GDM1 (cell line): ENCODE data around the gene KIF13A.
A peak's percentile ranks its signal among the peaks of the same experiment; 100 is the strongest.
"Not testable (repeated sequence)": the region's sequence is repeated elsewhere in the genome, so short reads cannot be mapped to it uniquely, and the experiment has no call there.

ENCODE experiments used
- DNase-seq: peaks from one replicate; lab custom pipeline; 2025; lab: John Stamatoyannopoulos, UW

The KIF13A gene

GRCh38 chr6:17871189-17871519, 116.3 kb downstream of the KIF13A start:
- DNase-seq, result no peak

GRCh38 chr6:17870300-17871188, 116.9 kb downstream of the KIF13A start:
- DNase-seq, result no peak

GRCh38 chr6:17869753-17870050, 117.7 kb downstream of the KIF13A start:
- DNase-seq, result peak; percentile 14

- DNase-seq, result no peak
These were observed 118.3 kb downstream of the KIF13A start for GRCh38 chr6:17869010-17869752.

GRCh38 chr6:17867880-17868279, 119.6 kb downstream of the KIF13A start:
- DNase-seq, result no peak

GRCh38 chr6:17866876-17867444, 120.5 kb downstream of the KIF13A start:
- DNase-seq, result no peak

- DNase-seq, result no peak
These were observed 121.4 kb downstream of the KIF13A start for GRCh38 chr6:17865798-17866725.

GRCh38 chr6:17865243-17865642, 122.2 kb downstream of the KIF13A start:
- no peak for DNase-seq

GRCh38 chr6:17863901-17864754, 123.3 kb downstream of the KIF13A start:
- no peak for DNase-seq

GRCh38 chr6:17861361-17861760, 126.1 kb downstream of the KIF13A start:
- DNase-seq, result no peak

- DNase-seq, result no peak
These were observed 127.6 kb downstream of the KIF13A start for GRCh38 chr6:17859846-17860245.

- no peak for DNase-seq
These were observed 128.9 kb downstream of the KIF13A start for GRCh38 chr6:17858584-17858983.

- not testable (repeated sequence) for DNase-seq
These were observed 130.2 kb downstream of the KIF13A start for GRCh38 chr6:17857188-17857587.

GRCh38 chr6:17856306-17856705, 131.1 kb downstream of the KIF13A start:
- DNase-seq, result no peak

GRCh38 chr6:17855381-17855780, 132.1 kb downstream of the KIF13A start:
- DNase-seq, result no peak

GRCh38 chr6:17853533-17853932, 133.9 kb downstream of the KIF13A start:
- no peak for DNase-seq

- DNase-seq, result no peak
These were observed 135.7 kb downstream of the KIF13A start for GRCh38 chr6:17851720-17852161.

GRCh38 chr6:17851001-17851719, 136.3 kb downstream of the KIF13A start:
- no peak for DNase-seq

- DNase-seq, result no peak
These were observed 137.2 kb downstream of the KIF13A start for GRCh38 chr6:17850281-17850680.

GRCh38 chr6:17847203-17847760, 140.2 kb downstream of the KIF13A start:
- no peak for DNase-seq
